HG02642 (cell line): ENCODE measurements around the gene DLG2.
"Not testable (repeated sequence)": the region's sequence is repeated elsewhere in the genome, so short reads cannot be mapped to it uniquely, and the experiment has no call there.

Experiments used
- ATAC-seq: cut with Tn5 transposase; IDR thresholded peaks from one replicate; pipeline ENCODE4 v1.9.1; 2021; ENCODE audit warnings: mild to moderate bottlenecking; ENCODE audit not compliant: unreplicated experiment, poor library complexity

DLG2 gene

DNA sequence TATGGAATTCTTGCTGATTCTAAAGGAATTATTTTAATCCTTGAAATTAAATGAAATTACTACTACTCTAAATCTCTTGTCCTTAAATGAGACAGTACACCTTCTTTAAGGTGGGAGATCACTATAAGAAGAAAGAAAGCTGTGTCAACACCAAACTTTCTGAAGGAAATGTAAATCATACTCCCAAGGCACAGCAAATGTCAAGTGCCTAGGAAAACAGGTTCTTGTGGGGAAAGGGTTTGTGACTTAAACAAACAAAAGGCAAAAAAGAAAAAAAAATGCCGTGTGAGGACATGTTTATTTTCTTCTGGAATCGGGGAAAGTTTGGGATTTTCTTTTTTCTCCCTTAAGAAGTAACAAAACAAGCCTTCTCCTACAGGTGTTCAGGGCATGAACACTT lies 745.1 kb downstream of the DLG2 start:
- ATAC-seq, result no peak

DNA sequence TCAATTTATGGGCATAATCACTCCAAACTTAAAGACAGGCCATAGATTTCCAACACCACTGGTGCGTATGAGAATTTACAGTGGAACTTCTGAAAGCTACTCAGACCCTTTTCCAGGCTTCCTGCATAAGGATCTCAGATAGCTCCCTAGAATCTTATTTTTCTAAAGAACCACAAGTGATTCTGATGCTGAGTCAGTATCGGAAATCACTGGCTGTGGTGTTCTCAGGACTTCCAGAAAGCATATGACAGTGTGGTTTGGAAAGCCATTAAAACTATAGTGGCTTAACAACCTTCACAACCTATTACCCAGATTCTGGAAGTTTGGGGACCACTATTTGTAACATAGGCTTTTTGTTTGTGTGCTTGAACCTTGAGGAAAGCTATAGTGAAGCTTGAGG lies 756.0 kb downstream of the DLG2 start:
- no peak for ATAC-seq

DNA sequence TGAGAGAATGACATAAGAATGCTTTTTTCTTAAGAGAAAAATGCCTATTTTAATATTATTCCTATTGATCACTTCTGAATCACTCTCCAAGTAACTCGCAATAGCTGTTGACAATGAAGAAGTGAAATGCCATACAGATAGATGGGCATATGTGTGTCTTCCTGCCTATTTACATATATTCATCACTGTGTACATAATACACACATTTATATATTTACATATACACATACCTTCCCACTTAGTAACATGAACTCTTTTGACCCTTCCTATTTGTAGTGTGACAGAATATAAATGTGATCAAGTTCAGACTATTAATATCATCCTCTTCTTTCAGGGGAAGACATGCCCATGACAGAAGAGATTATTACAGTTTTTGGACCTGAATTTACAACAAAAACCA lies 756.7 kb downstream of the DLG2 start:
- no peak for ATAC-seq

DNA sequence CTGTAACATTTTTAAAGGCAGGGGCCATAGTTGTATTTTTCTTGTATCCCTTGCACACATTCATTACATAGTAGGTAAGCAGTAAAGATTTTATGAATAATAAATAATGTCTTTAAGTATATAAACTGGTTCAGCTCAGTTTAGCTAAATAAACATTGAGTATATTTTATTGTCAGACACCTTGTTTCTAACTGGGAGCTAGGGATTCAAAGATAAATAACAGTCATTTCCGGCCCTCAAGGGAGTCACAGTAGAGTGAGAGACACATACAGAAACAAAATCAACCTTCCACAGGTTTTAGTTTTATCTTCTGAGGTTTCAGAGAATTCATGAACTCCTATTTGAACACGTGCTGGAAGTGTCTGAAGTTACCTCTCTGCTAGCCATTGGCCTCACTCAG lies 760.2 kb downstream of the DLG2 start:
- ATAC-seq, result no peak

DNA sequence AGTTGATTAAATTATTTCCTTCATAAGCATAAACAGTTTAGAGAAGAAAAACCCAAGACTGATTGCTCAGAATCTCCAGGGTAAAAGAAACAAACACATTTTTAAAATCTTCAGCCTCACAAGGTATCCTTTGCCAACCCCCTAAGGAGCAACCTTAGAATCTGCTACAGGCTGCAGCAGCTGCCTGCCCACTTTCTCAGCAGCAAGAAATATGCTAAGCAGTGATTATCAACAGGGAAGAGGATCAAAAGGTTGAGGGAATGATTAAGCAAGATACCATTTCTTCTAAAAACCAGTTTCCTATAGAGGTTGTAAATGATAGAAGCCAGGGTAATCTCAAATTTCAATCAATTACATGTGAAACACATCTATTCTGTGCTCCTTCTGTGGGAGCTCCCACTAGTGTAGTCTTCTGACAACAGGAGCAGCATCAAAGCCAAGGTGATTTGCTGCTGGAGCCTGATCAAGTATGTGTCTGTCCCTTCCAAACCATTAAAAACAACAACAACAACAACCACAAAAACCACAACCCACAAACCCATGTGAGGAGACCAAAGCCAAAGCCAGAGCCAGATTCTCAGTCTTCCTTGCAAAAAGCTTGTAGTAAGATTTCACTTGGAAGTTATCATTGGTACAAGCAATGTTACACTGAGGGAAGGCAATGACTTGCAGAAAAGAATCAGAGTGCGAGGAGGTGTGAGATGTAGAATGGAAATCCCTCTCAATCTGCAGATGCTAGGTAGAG lies 761.2 kb downstream of the DLG2 start:
- no peak for ATAC-seq

DNA sequence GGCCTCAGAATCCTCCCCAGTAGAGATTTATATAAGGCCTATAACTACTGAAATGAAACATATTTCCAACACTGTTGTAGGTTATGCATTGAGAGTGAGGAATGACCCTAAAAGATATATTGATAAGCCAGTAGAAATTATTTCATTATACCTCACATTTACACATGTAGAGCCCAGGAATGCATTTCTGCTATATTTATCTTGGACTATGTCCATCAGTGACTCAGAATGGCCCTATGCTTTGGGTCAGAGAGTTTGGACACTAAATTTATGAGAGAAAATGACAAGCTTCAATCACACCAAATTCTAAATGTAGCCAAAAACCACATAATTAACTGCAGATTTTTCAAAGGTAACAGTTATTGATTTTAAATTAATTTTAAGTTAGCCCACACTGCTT lies 761.9 kb downstream of the DLG2 start:
- ATAC-seq, result no peak

DNA sequence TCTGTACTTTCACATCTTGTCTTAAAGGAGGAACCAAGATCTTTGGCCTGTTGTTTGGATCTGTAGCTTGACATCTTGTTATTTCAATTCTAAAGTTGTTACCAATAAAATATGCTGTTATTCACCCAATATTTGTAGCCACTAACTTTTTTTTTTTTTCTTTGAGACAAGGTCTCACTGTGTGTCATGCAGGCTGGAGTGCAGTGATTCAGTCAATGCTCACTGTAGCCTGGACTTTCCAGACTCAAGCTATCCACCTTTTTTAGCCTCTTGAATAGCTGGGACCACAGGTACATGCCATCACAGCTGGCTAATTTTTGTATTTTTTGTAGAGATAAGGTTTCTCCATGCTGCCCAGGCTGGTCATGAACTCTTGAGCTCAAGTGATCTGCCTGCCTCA lies 769.4 kb downstream of the DLG2 start:
- ATAC-seq, result no peak

DNA sequence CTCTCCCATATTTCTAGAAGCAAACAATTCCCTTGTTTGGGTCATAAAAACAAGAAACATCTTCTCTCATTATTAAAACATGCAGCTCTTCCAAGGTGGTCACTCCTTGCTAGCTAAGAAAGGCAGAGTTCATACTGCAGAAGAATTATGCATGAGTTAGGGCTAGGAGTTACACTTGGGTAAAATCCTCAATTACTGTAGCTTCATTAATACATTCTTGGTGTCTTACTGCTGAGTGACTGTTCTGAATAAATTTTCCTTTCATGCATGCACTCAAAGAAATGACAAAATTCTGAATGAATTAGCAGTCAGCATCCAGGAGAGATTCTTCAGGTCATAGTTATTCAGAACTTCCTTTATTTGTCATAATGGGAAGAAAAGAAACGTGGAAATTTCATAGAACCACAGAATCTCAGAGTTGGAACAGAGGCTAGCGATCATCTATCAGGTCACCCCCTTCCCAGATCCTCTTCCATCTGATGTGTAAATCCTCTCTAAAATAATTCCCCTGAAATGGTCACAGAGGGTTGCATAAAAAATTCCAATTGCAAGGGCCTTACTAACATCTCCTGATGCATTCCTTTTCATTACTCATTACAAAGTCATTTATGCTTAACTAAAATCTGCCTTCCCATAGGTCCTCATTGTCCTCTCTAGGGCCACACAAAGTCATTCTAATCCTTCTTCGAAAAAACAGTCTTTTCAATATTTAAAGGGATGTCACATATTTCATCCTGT lies 771.5 kb downstream of the DLG2 start:
- no peak for ATAC-seq

DNA sequence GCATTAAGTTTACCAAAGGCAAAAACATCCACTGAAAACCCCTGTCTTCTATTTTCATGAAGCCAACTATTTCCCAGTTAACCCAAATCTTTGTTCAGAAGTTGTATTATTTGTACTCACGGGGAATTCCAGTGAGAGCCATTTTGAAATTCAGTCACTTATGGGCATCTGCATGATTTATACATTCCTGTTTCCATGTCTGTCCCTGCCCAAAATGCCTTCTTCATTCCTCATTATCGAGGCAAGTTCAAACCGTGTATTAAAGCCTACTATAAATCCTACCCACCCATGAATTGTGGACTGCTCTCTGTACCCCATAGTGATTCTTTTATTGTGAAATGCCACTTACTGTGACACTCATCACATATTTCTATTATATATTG lies 772.7 kb downstream of the DLG2 start:
- no peak for ATAC-seq

DNA sequence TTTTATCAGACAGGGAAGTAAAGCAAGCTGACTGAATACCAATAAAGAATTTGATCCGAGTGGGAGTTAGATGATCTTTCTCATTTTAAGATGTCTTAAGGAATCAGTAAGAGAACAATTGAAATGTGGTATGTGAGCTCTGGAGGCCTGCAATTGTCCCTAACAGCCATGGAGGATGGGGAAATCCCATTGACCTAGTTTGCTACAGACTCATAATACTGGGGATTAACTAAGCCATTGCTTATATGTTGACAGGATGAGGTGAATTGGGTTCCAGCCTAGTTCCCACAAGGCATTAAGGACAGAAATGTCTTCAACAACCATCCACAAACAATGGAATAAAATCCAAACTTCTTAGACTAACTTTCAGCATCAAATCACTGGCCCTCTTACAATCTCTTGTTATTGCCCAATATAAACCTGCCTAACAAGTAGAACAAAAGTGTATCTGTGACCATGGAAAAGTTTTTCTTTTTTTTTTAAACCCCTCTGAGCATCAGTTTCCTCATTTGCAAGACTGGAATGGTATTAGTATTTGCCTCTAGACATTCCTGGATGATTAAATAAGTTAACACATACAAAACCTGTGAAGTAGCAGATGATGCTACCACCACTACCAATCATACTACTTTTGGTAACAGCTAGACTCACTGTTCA lies 773.2 kb downstream of the DLG2 start:
- ATAC-seq, result no peak

DNA sequence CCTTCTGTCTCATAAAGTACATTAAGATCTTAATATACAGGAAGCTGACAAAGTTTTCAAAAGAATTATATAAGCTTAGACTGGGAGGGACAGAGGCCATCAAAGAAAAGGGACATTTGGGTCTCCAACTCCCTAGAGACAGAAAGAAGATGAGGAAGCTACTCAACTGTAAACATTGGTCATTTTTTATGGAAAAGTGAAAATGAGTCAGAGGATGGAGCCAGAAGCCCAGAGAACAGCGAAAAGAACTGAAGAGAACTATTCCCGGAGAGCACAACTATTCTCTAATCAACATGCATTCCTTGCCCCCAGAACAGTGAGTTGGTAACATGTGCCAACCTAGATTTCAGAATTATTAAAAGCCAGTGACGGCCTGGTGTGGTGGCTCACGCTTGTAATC lies 779.3 kb downstream of the DLG2 start:
- ATAC-seq, result no peak

DNA sequence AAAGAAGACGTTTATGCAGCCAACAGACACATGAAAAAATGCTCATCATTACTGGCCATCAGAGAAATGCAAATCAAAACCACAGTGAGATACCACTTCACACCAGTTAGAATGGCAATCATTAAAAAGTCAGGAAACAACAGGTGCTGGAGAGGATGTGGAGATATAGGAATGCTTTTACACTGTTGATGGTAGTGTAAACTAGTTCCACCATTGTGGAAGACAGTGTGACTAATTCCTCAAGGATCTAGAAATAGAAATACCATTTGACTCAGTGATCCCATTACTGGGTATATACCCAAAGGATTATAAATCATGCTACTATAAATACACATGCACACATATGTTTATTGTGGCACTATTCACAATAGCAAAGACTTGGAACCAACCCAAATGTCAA lies 786.9 kb downstream of the DLG2 start:
- not testable (repeated sequence) for ATAC-seq

DNA sequence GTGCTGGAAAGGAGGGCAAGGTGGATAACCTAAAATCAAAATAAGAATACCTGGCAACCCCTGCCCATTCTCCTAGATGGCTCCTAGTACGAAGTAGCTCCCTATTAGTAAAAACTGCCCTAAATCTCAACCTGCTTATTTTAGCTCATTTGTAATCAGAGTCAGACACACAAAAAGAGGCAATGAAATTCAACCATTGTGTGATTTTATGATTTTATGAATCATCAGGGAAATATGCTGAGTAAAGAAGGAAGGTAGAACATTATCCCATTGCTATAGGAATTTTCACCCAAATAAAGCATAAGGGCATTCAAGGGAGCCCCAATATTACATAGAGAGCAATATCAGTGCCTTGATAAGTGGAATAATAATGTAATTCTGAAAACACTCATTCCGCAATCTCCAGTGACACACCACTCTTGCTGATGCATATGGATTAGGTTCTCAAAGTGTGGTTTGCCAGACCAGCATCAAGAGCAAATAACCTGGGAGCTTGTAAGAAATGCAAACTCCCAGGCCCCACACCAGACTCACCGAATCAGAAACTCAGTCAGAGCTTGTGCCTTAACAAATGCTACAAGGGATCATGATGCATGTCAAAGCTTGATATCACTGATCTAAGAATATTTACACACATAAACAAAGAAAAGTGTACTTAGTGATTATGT lies 789.6 kb downstream of the DLG2 start:
- no peak for ATAC-seq

DNA sequence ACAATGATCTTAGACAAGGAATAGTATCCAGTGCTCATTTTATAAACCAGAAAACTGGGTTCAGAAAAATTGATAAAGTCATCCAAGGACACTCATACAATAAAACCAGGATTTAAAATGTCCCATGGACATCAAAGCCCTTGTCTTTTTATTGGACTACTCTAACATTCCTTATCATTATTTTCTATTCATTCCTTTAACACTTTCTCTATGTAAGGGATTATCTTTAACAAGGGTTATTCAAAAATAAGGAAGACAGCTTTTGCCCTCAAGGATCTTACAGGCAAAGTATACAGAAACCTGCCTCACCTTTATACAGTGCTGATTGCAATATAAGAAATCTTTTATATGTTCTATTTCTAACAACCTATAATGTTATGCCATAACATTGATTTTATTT lies 790.8 kb downstream of the DLG2 start:
- no peak for ATAC-seq

DNA sequence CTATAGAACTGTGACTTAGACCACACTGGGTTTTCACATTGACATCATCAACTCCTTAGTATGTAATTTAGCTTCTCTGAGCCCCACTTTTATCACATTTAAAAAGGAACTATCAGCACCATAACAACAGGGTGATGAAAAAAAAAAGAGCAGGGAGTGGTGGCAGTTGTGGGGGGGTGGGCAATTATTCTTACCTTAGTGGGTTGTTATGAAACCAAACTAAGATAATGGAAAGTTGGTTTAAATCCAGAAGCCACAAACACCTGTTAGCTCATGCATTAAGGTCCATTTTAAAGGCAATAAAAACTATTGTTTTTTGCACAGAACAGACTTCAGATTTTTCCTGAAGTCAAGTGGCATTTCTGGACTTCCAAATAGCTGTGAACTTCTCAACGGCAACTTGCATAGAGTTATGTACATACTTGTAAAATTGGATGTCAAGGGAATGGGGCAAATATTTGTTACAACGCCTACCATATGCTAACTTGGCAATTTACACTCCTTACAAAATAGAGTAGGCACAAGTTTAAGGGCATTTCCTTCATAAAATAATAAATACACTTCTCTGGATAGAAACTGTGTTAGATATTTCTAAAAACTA lies 793.6 kb downstream of the DLG2 start:
- ATAC-seq, result no peak

DNA sequence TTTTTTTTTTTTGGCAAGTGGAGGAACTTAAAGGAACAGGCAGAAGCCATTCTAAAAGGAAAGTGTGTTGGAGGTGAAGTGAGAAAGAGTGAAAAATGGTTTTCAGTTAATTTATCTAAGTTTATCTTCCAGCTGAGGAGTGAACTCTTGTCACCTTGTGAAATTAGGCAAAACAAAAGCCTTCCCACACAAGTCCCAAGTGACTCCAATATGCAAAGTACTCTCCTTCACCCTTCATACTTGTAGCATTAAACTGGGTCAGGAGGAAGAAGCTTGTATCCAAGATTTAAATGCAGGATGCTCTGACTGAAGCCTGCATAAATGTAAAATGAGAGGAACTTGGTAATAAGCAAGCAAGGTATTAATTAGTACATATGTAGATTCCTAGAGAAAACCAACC lies 796.8 kb downstream of the DLG2 start:
- ATAC-seq, result no peak

DNA sequence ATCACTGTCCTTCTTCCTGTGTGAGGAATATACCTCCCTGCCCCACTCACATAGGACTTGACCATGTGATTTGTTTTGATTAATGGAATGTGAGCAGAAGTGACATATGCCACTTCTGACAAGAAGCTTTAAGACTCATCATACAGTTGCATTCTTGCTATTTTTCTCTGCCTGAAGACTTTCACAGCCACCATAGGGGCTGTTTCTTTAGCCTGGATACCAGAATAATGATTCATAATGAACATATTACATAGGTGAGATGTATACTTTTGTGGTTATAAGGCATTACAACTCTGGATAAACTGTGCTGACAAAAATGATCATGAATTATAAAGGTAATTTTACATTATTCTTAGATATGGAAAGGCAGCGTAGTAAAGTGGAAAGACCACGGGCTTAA lies 798.0 kb downstream of the DLG2 start:
- ATAC-seq, result no peak

DNA sequence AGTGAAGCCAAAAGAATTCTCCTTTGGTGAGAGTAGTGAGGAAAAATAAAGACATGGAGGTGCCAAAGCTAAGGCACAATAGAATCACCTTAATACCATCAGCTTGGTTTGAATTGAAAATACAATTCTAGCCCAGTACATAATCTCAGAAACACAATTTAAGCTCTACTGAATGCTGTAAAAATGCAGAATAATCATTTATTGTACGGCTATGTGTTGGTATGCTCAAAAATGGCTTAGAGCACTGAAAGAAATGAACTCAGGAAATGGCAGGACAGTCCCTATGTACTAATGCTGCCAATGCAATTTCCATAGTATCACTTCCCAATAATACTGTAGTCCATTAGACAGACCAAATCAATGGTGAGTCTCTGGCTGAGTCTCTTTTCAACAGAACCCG lies 798.5 kb downstream of the DLG2 start:
- no peak for ATAC-seq

DNA sequence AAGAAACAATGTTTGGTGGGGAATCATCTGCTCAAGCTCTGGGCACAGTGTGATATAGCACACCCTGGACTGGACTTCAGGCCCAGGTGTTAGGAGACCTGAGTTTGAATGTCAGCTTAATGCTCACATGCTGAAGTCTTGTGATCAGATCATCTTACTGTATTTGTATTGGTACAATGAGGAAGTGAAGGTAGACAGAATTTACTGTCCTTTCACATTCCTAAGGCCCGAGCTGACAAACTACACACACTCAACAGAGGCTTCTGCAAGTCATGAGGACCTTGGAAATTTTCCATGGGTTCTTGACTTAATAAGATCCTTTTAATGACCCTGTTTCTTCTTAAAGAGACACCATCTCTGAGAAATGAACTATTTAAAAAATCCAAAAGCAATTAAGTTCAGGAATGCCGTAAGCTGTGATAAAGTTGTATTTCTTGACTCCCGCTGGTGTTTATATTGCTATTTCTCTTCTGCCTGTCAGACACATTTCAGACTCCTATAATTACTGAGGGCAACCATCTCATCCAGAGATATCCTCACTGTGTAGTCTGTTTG lies 802.0 kb downstream of the DLG2 start:
- no peak for ATAC-seq

DNA sequence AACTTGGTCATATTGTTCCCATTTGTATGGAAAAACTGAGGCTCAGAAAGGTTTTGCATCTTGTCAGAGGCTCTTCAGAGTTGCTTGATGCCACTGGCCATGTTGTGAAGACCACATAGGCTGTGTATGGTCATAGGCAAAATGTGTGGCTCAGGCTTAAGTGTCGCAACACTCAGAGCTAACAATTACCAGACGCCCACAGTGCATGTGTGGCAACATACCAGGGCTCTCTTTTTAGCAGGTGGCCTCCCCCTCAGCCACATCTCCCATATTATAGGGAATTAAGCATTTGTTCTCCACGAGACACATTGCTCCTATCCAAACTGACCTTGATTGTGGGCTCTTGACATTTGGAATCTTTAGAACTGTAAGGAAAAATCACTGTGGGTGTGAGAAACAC lies 802.5 kb downstream of the DLG2 start:
- no peak for ATAC-seq
